Stimulated activated CD4-positive, alpha-beta T cell treated with anti-CD3 and anti-CD28 coated beads, Interleukin-4, amount 100 ng/mL, for 24 hours (primary cell): ENCODE measurements around the gene CHRNA7.
A peak's percentile ranks its signal among the peaks of the same experiment; 100 is the strongest.

ENCODE experiments used
- DNase-seq: peaks from one replicate; pipeline ENCODE4 v3.0.0-alpha.2; 2020

CHRNA7 gene

DNA sequence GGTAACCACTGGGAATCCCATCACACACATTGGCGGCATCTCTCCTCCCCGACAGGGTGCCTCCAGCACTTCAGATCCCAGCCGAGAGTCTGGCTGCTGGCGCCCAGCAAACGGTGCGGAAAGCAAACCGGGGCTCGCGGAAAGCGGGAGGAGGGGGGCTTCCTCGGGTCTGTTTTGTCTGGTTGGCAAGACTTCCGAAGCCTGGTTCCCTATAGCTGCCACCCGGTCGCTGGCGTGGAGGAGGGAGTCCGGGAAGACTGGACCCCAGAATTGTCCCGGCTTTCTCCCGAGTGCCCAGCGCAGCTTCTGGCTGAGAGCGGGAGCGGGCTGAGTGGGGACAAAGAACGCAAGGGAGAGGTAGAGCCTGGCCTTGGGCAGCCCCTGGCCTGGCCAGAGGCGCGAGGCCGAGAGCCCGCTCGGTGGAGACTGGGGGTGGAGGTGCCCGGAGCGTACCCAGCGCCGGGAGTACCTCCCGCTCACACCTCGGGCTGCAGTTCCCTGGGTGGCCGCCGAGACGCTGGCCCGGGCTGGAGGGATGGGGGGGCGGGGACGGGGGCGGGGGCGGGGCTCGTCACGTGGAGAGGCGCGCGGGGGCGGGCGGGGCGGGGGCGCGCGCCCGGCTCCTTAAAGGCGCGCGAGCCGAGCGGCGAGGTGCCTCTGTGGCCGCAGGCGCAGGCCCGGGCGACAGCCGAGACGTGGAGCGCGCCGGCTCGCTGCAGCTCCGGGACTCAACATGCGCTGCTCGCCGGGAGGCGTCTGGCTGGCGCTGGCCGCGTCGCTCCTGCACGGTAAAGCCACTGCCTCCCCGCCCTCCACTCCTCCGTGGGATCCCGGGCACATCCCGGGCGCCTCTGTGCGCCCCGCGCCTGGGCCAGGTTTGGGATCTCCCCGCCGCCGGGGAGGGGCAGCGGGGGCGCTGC lies at the start of gene CHRNA7:
Gene CHRNA7, plus strand, starts transcription at position 654 of the 920 bp plus-strand sequence. Its CDS starts 80 bp downstream, at position 734.
- DNase-seq = peak; percentile 7

DNA sequence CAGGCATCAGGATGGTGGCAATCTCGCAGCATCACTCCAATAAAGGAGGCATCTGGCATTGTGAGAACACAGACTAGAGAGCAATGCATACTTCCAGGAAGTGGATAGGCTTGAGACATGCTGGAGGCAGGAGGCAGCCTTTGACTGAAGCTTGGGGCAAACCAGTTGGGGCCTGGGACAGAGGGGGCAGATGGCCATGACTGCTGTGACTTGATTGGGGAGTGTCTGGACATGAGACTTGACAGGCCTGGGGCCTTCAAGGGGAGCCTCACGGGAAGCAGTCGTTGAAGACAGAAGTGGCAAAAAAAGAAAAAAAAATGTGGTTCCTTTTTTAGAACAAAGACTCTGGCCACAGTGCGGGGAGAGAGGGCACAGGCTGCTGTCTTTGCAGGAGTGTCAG lies 44.7 kb upstream of the CHRNA7 start:
- DNase-seq = no peak

DNA sequence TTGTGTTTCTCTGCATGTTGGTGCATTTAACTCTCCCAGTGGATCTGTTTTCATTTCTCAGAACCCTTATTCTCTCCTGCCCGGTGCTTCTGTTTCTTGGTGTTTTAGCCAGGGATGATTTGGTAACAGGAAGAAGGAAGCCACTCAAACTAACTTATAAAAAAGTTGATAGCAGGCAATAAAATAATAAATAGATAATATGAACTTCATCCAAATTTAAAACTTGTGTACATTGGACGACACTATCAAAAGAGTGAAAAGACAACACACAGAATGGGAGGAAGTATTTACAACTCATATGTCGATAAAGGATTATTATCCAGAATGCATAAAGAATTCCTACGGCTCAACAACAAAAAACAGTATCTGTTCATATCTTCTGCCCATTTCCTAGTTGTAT lies 37.3 kb upstream of the CHRNA7 start:
- no peak for DNase-seq

DNA sequence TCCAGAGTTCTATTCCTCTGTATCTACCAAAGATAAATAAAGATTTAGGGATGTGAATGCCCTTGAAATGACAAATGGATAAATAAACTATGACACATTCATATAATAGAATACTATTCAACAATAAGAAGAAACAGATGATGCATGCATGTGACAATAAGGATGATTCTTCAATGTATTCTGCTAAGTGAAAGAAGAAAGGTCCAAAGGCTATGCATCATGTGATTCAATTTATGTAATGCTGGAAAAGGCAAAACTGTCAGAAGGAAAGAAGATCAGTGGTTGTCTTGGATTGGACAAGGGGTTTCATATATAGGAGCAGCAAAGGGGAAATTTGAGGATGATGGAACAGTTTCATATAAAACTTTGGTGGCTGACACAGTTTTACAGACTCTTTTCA lies 32.6 kb upstream of the CHRNA7 start:
- DNase-seq = no peak

- no peak for DNase-seq
These were observed 26.8 kb upstream of the CHRNA7 start for GRCh38 chr15:32003558-32003957.

GRCh38 chr15:32004249-32004648 lies 26.1 kb upstream of the CHRNA7 start:
- no peak for DNase-seq

DNA sequence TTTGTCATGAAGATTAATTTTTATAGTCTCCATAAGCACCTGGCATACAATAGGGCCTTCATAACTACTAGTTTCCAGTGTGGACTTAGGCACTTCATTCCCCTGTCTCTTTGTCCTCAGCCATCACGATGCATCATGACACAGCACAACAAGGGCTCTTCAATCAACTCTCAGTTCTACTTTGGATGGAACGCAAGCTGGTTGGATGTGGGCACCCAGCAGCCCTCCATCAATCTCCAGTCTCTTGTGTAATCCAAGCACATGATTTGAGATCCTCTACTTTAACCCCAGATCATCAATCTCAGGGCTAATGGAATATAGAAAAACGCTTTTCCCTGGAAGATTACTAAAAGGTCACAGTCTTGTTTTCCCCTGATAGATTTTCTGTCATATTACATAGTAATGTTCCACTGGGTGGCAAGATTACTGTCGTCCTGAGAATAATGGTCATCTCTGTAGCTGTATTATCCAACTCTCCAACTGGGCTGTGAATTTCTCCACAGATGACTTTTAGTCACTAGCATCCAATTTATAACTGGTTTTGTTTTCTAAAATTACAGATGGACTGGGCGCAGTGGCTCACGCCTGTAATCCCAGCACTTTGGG lies 22.9 kb upstream of the CHRNA7 start:
- DNase-seq = no peak

GRCh38 chr15:32014953-32015352 lies 15.4 kb upstream of the CHRNA7 start:
- no peak for DNase-seq

DNA sequence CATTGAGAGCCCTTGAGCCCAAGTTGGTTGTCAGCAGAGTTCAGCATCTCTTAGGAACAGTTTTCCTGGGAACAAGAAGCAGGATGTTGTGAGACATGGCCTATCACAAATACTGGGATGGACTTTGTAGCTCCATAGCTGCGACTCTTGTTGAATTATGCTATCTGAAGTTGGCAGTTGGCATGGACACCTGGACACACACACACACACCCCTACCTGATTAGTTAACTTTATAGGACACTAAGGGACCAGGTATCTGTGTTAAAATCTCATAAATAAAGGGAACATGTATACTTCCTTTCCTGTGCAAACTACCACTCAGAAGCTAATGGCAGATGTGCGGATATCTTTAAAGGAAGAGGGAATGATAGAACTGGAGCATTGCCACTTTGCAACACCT lies 10.2 kb upstream of the CHRNA7 start:
- DNase-seq = no peak

- DNase-seq = no peak
These were observed 1.4 kb upstream of the CHRNA7 start for GRCh38 chr15:32028921-32029320.

GRCh38 chr15:32029409-32029861 lies 880 bp upstream of the CHRNA7 start:
- no peak for DNase-seq

- DNase-seq = no peak
These were observed 480 bp downstream of the CHRNA7 start for GRCh38 chr15:32030795-32031194.

DNA sequence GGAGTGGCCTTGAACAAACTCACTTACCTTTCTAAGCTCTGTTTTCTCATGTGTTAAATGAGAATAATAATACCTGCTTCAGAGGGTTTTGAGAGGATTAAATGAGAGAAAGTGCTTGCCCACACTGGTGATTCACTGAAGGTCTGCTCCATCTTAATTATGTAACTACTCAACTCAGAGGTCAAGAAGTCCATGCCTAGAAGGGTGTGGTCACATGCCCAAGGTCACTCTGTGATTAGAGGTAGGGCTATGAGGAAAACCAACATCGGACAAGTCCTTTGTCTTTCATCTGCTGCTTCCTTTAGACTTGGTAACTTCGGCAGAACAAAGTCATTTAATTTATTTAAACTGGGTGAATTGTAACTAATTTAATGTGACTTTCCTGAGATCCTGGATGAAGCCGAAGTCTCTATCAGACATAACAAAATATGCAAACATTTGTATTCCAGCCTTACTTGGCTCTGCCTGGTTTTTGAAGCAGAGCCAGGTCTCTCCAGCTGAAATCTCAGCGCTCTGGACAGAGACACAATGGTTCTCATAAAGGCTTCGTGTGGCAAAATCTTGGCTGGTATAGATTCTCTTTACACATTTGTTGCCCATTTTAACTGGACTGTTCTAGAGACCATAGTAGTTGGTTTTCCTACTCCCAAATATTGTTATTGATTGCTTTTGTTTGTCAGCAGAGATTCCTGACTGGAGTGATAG lies 3.0 kb downstream of the CHRNA7 start:
- no peak for DNase-seq

- DNase-seq = no peak
These were observed 3.8 kb downstream of the CHRNA7 start for GRCh38 chr15:32034106-32034505.

- DNase-seq = no peak
These were observed 5.0 kb downstream of the CHRNA7 start for GRCh38 chr15:32035285-32035684.

- DNase-seq = no peak
These were observed 6.7 kb downstream of the CHRNA7 start for GRCh38 chr15:32036971-32037370.

GRCh38 chr15:32041294-32041693 lies 11.0 kb downstream of the CHRNA7 start:
- no peak for DNase-seq

GRCh38 chr15:32042269-32042972 lies 12.1 kb downstream of the CHRNA7 start:
- DNase-seq = no peak

GRCh38 chr15:32053719-32054118 lies 23.4 kb downstream of the CHRNA7 start:
- no peak for DNase-seq

DNA sequence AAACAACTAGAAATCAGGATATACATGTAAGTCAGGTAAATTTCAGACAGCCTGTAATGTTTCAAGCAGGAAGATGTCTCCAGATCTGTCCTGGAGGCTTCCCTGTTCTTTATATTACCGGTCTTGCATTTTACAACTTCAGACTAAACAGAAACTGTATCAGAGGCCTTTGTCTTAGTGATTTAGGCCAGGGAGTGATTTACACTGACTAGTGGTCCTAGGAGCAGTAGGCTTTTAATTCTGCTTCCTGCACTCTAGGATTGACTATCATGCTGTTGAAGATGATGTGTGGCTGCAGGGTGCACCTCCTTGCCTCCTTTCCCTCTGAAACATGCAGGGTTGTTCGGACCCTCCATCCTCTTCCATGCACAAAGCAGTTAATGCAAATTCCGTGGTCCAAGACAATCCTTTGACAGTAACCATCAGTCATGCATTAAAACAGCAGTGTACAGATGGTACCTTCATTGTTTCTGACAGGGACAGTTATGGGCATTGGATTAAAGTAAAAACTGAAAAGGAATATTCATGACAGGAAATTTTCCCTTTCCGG lies 27.6 kb downstream of the CHRNA7 start:
- DNase-seq = no peak

DNA sequence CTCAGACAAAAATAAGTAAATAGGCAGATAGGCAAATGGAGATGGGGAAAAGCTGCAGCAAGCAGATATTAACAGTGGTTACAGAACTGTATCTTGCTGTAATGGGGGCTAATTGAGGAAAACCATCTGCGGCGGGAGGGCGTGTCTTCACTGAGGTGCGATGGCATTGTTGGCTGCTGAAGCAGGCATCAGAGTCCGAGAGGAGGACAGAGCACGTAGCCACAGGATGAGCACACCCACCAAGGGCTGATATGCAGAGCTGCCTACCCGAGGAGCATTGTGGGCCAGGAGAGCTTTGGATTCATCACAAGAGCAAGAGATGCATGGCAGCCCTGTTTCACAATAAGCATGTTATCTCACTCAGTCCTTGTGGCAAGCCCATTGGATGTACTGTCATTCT lies 30.4 kb downstream of the CHRNA7 start:
- DNase-seq = no peak

DNA sequence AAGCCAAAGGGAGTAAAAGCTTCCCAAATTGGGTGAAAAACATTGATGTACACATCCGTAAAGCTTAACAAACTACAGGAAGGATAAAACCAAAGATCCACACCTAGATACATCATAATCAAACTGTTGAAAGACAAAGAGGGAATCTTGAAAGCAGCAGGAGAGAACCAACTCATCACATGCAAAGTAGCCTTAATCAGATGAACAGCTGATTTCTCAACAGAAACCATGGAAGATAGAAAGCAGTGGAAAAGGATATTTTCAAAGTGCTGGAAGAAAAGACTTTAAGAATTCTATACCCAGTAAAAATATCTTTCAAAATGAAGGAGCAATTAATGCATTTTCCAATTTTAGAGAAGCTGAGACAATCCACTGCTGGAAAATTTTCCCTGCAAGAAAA lies 36.8 kb downstream of the CHRNA7 start:
- no peak for DNase-seq
